GM23338 (cell line): ENCODE measurements around the gene CDH23. TPM values are rescaled to one million over a fixed set of nuclear protein-coding genes. Genes with fewer than 3 reads are reported as not detected.

Source experiments
- ATAC-seq: fragments of 200-7000 bp; cut with Tn5 transposase; 3 replicates; pipeline ENCODE4 v1.9.1; 2020
- DNase-seq: peaks from one replicate; pipeline ENCODE4 v3.0.0-alpha.2; 2015; ENCODE audit warnings: low spot score
- H2AFZ ChIP-seq: fragments of 200-600 bp; sonication (generic); 2 replicates; pipeline ENCODE4 v1.8.0; 2016; ENCODE audit warnings: antibody characterized with exemption, mild to moderate bottlenecking, moderate library complexity
- H3F3A ChIP-seq: fragments of 200-600 bp; sonication (generic); replicated peaks from 2 replicates; pipeline ENCODE4 v1.8.0; 2017; ENCODE audit warnings: antibody characterized with exemption, mixed run types, low read depth
- H3K27ac ChIP-seq: fragments of 200-600 bp; sonication (generic); 2 replicates; pipeline ENCODE4 v1.6.1; 2016; ENCODE audit warnings: low read depth
- H3K27me3 ChIP-seq: fragments of 200-600 bp; sonication (generic); 2 replicates; pipeline ENCODE4 v1.8.0; 2016; ENCODE audit warnings: mild to moderate bottlenecking, mixed run types, moderate library complexity; ENCODE audit not compliant: insufficient read depth
- H3K36me3 ChIP-seq: fragments of 200-600 bp; sonication (generic); 2 replicates; pipeline ENCODE4 v1.8.0; 2016; ENCODE audit warnings: mild to moderate bottlenecking; ENCODE audit not compliant: insufficient read depth
- H3K4me1 ChIP-seq: fragments of 200-600 bp; sonication (generic); 2 replicates; pipeline ENCODE4 v1.8.0; 2016; ENCODE audit warnings: mild to moderate bottlenecking, moderate library complexity; ENCODE audit not compliant: insufficient read depth
- H3K4me2 ChIP-seq: fragments of 200-600 bp; sonication (generic); 2 replicates; pipeline ENCODE4 v1.7.1; 2017; ENCODE audit warnings: mixed run types
- H3K4me3 ChIP-seq: fragments of 200-600 bp; sonication (generic); 2 replicates; pipeline ENCODE4 v1.6.1; 2016; ENCODE audit warnings: mixed run types
- H3K79me2 ChIP-seq: fragments of 200-600 bp; sonication (generic); replicated peaks from 2 replicates; pipeline ENCODE4 v1.8.0; 2017; ENCODE audit warnings: mild to moderate bottlenecking; ENCODE audit not compliant: insufficient read depth
- H3K9me2 ChIP-seq: fragments of 200-600 bp; sonication (generic); 2 replicates; pipeline ENCODE4 v1.8.0; 2017; ENCODE audit not compliant: insufficient read depth
- H4K20me1 ChIP-seq: fragments of 200-600 bp; sonication (generic); replicated peaks from 2 replicates; pipeline ENCODE4 v1.8.0; 2017; ENCODE audit warnings: mild to moderate bottlenecking; ENCODE audit not compliant: insufficient read depth
- H3K27ac Mint-ChIP-seq: 2 replicates; pipeline ENCODE4 v1.8.0; 2020; ENCODE audit warnings: inconsistent platforms, mild to moderate bottlenecking, moderate library complexity, mixed read lengths
- H3K27me3 Mint-ChIP-seq: 3 replicates; pipeline ENCODE4 v1.8.0; 2022; ENCODE audit warnings: low read depth, mild to moderate bottlenecking, moderate library complexity, mixed read lengths, inconsistent platforms; ENCODE audit not compliant: insufficient read depth, poor library complexity
- H3K36me3 Mint-ChIP-seq: 3 replicates; pipeline ENCODE4 v1.8.0; 2021; ENCODE audit warnings: low read depth, mild to moderate bottlenecking, inconsistent platforms, moderate library complexity, mixed read lengths
- H3K4me1 Mint-ChIP-seq: 3 replicates; pipeline ENCODE4 v1.8.0; 2020; ENCODE audit warnings: mild to moderate bottlenecking, inconsistent platforms, mixed read lengths
- H3K4me3 Mint-ChIP-seq: 3 replicates; pipeline ENCODE4 v1.8.0; 2021; ENCODE audit warnings: moderate library complexity, mild to moderate bottlenecking, inconsistent platforms, mixed read lengths
- H3K9me3 Mint-ChIP-seq: 3 replicates; pipeline ENCODE4 v1.8.0; 2020; ENCODE audit warnings: moderate library complexity, mild to moderate bottlenecking, inconsistent platforms, mixed read lengths
- CREB1 ChIP-seq: fragments of 250-450 bp; sonication (Bioruptor Pico); IDR thresholded peaks from 2 replicates; pipeline ENCODE4 v1.5.0; 2020; ENCODE audit warnings: low read depth, mild to moderate bottlenecking, moderate library complexity
- EZH2 ChIP-seq: fragments of 200-600 bp; sonication (generic); IDR thresholded peaks from one replicate; pipeline ENCODE4 v1.8.0; 2017; ENCODE audit warnings: antibody characterized with exemption, mild to moderate bottlenecking, low read depth; ENCODE audit not compliant: unreplicated experiment
- EZH2phosphoT487 ChIP-seq: fragments of 200-600 bp; sonication (generic); IDR thresholded peaks from one replicate; pipeline ENCODE4 v1.8.1; 2018; ENCODE audit warnings: antibody characterized with exemption; ENCODE audit not compliant: unreplicated experiment
- JUNB ChIP-seq: IDR thresholded peaks from one replicate; pipeline ENCODE4 v1.6.1; 2016; ENCODE audit warnings: antibody characterized with exemption; ENCODE audit not compliant: unreplicated experiment
- NANOG ChIP-seq: IDR thresholded peaks from 2 replicates; pipeline ENCODE4 v1.6.1; 2016; ENCODE audit warnings: antibody characterized with exemption, borderline replicate concordance
- POLR2AphosphoS5 ChIP-seq: IDR thresholded peaks from 2 replicates; pipeline ENCODE4 v1.6.1; 2016; ENCODE audit warnings: antibody characterized with exemption, low read depth
- STAT1 ChIP-seq: IDR thresholded peaks from one replicate; pipeline ENCODE4 v1.6.1; 2016; ENCODE audit warnings: antibody characterized with exemption; ENCODE audit not compliant: unreplicated experiment
- ZNF114 ChIP-seq: fragments of 250-450 bp; sonication (Bioruptor Pico); IDR thresholded peaks from 2 replicates; pipeline ENCODE4 v1.5.0; 2020; ENCODE audit warnings: mild to moderate bottlenecking, moderate library complexity
- ZNF331 ChIP-seq: fragments of 250-450 bp; sonication (Bioruptor Pico); IDR thresholded peaks from 2 replicates; pipeline ENCODE4 v1.5.0; 2020; ENCODE audit warnings: low read depth, mild to moderate bottlenecking, moderate library complexity
- polyA plus RNA-seq: library from polyadenylated mRNA; unstranded; fragments of >200 nt; fragmentation: Nextera tagmentation; extraction: Ambion mirVana; gene quantifications from 2 replicates; pipeline ENCODE4 v1.2.1, GENCODE V29; 2016
- total RNA-seq: library from RNA; depleted of rRNA; stranded (reverse); fragments of >200 nt; shearing (Covaris generic); gene quantifications from 2 replicates; pipeline ENCODE4 v1.2.3, GENCODE V29; 2014
- TF ChIP-seq, protein P1 (sequence below), 2 experiments: fragments of 200-600 bp in 1 of 2; sonication (generic) in 1 of 2; conservative IDR thresholded peaks; 2 replicates each; pipeline versions ENCODE4 v1.5.1 to v1.6.1; 2016 to 2017; ENCODE audit warnings: antibody characterized with exemption in 2 of 2, low read depth in 2 of 2, mild to moderate bottlenecking in 2 of 2, moderate library complexity in 1 of 2
- TF ChIP-seq, protein P2 (sequence below): IDR thresholded peaks from 2 replicates; pipeline ENCODE4 v1.6.1; 2016; ENCODE audit warnings: antibody characterized with exemption
- TF ChIP-seq, protein P3 (sequence below): IDR thresholded peaks from one replicate; pipeline ENCODE4 v1.6.1; 2018; ENCODE audit warnings: antibody characterized with exemption; ENCODE audit not compliant: unreplicated experiment
- TF ChIP-seq, protein P4 (sequence below): fragments of 250-450 bp; sonication (Bioruptor Pico); IDR thresholded peaks from 2 replicates; pipeline ENCODE4 v1.5.0; 2020; ENCODE audit warnings: mild to moderate bottlenecking, moderate library complexity

CDH23 gene
- total and polyA plus RNA-seq, 2 experiments from 2014 or later, result 0.95 to 4.3 TPM

DNA sequence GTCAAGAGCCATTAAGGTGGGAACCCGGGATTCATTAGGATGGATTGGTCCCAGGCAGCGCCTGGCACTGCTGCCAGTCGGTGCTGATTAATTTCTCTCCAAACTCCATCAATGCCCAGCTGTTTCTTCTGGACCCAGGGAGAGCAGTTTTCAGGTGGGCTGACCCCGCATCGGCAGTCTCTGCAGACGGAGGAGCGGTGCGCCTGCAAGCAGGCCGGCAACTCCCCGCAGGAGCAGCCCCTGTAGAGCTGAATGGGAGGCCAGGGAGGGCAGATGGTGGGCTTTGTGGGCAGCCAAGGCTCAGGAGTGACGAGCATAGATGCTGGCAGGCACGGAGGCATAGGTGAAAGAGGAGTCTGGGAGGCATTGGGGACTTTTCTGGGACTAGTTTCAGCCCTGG lies 56.5 kb downstream of the CDH23 start:
- H3K4me3 Mint-ChIP-seq, result no peak overlapping the region

More for the DNA sequence above, 56.5 kb downstream of the CDH23 start:
- Histone ChIP-seq H3K36me3 (no peaks in the 10 kb centered on the region), H3K27me3 (no peaks in the 10 kb centered on the region), H3K27ac (no peak overlapping the region), H3F3A (no peaks in the 10 kb centered on the region), H3K4me1 (no peaks in the 10 kb centered on the region), H3K9me2 (no peaks in the 10 kb centered on the region), H3K4me2 (no peak overlapping the region), H4K20me1 (no peaks in the 10 kb centered on the region), H3K4me3 (no peak overlapping the region), H3K79me2 (no peaks in the 10 kb centered on the region), H2AFZ (no peak overlapping the region)
- DNase-seq (no peak), ATAC-seq (no peak)
- Mint-ChIP-seq H3K9me3 (no peaks in the 10 kb centered on the region), H3K27me3 (peaks cover 2% of the 10 kb centered on the region), H3K27ac (no peak overlapping the region), H3K4me1 (no peaks in the 10 kb centered on the region; the same call in 2 of the 3 replicates), H3K36me3 (no peaks in the 10 kb centered on the region)
- no peak for TF ChIP-seq EZH2phosphoT487
- no peak for TF ChIP-seq NANOG
- no peak for TF ChIP-seq ZNF331
- TF ChIP-seq ZNF114 (CRISPR knock-in tag), result no peak
- TF ChIP-seq JUNB, result no peak
- TF ChIP-seq, protein P1, sequence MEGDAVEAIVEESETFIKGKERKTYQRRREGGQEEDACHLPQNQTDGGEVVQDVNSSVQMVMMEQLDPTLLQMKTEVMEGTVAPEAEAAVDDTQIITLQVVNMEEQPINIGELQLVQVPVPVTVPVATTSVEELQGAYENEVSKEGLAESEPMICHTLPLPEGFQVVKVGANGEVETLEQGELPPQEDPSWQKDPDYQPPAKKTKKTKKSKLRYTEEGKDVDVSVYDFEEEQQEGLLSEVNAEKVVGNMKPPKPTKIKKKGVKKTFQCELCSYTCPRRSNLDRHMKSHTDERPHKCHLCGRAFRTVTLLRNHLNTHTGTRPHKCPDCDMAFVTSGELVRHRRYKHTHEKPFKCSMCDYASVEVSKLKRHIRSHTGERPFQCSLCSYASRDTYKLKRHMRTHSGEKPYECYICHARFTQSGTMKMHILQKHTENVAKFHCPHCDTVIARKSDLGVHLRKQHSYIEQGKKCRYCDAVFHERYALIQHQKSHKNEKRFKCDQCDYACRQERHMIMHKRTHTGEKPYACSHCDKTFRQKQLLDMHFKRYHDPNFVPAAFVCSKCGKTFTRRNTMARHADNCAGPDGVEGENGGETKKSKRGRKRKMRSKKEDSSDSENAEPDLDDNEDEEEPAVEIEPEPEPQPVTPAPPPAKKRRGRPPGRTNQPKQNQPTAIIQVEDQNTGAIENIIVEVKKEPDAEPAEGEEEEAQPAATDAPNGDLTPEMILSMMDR (conservative IDR thresholded peaks at IDR 0.05; ENCODE audit: low read depth in 2 of 2), result no peak
- TF ChIP-seq CREB1 (CRISPR knock-in tag), result no peak
- no peak for TF ChIP-seq POLR2AphosphoS5
- TF ChIP-seq, protein P2, sequence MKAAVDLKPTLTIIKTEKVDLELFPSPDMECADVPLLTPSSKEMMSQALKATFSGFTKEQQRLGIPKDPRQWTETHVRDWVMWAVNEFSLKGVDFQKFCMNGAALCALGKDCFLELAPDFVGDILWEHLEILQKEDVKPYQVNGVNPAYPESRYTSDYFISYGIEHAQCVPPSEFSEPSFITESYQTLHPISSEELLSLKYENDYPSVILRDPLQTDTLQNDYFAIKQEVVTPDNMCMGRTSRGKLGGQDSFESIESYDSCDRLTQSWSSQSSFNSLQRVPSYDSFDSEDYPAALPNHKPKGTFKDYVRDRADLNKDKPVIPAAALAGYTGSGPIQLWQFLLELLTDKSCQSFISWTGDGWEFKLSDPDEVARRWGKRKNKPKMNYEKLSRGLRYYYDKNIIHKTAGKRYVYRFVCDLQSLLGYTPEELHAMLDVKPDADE, result no peak
- no peak for TF ChIP-seq STAT1
- TF ChIP-seq, protein P3, sequence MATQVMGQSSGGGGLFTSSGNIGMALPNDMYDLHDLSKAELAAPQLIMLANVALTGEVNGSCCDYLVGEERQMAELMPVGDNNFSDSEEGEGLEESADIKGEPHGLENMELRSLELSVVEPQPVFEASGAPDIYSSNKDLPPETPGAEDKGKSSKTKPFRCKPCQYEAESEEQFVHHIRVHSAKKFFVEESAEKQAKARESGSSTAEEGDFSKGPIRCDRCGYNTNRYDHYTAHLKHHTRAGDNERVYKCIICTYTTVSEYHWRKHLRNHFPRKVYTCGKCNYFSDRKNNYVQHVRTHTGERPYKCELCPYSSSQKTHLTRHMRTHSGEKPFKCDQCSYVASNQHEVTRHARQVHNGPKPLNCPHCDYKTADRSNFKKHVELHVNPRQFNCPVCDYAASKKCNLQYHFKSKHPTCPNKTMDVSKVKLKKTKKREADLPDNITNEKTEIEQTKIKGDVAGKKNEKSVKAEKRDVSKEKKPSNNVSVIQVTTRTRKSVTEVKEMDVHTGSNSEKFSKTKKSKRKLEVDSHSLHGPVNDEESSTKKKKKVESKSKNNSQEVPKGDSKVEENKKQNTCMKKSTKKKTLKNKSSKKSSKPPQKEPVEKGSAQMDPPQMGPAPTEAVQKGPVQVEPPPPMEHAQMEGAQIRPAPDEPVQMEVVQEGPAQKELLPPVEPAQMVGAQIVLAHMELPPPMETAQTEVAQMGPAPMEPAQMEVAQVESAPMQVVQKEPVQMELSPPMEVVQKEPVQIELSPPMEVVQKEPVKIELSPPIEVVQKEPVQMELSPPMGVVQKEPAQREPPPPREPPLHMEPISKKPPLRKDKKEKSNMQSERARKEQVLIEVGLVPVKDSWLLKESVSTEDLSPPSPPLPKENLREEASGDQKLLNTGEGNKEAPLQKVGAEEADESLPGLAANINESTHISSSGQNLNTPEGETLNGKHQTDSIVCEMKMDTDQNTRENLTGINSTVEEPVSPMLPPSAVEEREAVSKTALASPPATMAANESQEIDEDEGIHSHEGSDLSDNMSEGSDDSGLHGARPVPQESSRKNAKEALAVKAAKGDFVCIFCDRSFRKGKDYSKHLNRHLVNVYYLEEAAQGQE, result no peak
- TF ChIP-seq EZH2, result no peak
- TF ChIP-seq, protein P4, sequence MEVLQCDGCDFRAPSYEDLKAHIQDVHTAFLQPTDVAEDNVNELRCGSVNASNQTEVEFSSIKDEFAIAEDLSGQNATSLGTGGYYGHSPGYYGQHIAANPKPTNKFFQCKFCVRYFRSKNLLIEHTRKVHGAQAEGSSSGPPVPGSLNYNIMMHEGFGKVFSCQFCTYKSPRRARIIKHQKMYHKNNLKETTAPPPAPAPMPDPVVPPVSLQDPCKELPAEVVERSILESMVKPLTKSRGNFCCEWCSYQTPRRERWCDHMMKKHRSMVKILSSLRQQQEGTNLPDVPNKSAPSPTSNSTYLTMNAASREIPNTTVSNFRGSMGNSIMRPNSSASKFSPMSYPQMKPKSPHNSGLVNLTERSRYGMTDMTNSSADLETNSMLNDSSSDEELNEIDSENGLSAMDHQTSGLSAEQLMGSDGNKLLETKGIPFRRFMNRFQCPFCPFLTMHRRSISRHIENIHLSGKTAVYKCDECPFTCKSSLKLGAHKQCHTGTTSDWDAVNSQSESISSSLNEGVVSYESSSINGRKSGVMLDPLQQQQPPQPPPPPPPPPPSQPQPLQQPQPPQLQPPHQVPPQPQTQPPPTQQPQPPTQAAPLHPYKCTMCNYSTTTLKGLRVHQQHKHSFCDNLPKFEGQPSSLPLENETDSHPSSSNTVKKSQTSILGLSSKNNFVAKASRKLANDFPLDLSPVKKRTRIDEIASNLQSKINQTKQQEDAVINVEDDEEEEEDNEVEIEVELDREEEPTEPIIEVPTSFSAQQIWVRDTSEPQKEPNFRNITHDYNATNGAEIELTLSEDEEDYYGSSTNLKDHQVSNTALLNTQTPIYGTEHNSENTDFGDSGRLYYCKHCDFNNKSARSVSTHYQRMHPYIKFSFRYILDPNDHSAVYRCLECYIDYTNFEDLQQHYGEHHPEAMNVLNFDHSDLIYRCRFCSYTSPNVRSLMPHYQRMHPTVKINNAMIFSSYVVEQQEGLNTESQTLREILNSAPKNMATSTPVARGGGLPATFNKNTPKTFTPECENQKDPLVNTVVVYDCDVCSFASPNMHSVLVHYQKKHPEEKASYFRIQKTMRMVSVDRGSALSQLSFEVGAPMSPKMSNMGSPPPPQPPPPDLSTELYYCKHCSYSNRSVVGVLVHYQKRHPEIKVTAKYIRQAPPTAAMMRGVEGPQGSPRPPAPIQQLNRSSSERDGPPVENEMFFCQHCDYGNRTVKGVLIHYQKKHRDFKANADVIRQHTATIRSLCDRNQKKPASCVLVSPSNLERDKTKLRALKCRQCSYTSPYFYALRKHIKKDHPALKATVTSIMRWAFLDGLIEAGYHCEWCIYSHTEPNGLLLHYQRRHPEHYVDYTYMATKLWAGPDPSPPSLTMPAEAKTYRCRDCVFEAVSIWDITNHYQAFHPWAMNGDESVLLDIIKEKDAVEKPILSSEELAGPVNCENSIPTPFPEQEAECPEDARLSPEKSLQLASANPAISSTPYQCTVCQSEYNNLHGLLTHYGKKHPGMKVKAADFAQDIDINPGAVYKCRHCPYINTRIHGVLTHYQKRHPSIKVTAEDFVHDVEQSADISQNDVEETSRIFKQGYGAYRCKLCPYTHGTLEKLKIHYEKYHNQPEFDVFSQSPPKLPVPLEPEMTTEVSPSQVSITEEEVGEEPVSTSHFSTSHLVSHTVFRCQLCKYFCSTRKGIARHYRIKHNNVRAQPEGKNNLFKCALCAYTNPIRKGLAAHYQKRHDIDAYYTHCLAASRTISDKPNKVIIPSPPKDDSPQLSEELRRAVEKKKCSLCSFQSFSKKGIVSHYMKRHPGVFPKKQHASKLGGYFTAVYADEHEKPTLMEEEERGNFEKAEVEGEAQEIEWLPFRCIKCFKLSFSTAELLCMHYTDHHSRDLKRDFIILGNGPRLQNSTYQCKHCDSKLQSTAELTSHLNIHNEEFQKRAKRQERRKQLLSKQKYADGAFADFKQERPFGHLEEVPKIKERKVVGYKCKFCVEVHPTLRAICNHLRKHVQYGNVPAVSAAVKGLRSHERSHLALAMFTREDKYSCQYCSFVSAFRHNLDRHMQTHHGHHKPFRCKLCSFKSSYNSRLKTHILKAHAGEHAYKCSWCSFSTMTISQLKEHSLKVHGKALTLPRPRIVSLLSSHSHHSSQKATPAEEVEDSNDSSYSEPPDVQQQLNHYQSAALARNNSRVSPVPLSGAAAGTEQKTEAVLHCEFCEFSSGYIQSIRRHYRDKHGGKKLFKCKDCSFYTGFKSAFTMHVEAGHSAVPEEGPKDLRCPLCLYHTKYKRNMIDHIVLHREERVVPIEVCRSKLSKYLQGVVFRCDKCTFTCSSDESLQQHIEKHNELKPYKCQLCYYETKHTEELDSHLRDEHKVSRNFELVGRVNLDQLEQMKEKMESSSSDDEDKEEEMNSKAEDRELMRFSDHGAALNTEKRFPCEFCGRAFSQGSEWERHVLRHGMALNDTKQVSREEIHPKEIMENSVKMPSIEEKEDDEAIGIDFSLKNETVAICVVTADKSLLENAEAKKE (CRISPR knock-in tag), result no peak
